NCI-H446 treated with DMSO at 0.1 percent for 48 hours (cell line): ENCODE data around the gene TSSK6.
A peak's percentile ranks its signal among the peaks of the same experiment; 100 is the strongest.

Experiments
- DNase-seq: peaks from one replicate; lab custom pipeline; 2025; lab: John Stamatoyannopoulos, UW

The TSSK6 gene

DNA sequence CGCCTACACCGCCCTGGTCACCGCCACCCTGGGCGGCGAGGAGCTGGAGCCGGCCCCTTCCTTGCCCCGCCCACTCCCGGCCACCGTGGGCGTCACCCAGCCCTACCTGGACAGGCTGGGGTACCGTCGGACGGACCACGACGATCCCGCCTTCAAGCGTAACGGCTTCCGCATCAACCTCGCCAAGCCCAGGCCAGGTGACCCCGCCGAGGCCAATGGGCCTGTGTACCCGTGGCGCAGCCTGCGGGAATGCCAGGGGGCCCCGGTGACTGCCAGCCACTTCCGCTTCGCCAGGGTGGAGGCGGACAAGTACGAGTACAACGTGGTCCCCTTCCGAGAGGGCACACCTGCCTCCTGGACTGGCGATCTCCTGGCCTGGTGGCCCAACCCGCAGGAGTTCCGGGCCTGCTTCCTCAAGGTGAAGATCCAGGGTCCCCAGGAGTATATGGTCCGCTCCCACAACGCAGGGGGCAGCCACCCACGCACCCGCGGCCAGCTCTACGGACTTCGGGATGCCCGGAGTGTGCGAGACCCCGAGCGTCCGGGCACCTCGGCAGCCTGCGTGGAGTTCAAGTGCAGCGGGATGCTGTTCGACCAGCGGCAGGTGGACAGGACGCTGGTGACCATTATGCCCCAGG lies 29.7 kb upstream of the TSSK6 start:
- DNase-seq = no peak

DNA sequence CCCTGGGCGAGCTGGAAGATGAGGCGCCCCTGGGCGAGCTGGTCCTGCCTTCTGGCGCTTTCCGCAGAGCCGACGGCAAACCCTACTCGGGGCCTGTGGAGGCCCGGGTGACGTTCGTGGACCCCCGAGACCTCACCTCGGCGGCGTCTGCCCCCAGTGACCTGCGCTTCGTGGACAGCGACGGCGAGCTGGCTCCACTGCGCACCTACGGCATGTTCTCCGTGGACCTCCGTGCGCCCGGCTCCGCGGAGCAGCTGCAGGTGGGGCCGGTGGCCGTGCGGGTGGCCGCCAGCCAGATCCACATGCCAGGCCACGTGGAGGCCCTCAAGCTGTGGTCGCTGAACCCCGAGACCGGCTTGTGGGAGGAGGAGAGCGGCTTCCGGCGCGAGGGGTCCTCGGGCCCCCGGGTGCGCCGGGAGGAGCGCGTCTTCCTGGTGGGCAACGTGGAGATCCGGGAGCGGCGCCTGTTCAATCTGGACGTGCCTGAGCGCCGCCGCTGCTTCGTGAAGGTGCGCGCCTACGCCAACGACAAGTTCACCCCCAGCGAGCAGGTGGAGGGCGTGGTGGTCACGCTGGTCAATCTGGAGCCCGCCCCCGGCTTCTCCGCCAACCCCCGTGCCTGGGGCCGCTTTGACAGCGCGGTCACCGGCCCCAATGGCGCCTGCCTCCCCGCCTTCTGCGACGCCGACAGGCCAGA lies 29.1 kb upstream of the TSSK6 start:
- DNase-seq = no peak

DNA sequence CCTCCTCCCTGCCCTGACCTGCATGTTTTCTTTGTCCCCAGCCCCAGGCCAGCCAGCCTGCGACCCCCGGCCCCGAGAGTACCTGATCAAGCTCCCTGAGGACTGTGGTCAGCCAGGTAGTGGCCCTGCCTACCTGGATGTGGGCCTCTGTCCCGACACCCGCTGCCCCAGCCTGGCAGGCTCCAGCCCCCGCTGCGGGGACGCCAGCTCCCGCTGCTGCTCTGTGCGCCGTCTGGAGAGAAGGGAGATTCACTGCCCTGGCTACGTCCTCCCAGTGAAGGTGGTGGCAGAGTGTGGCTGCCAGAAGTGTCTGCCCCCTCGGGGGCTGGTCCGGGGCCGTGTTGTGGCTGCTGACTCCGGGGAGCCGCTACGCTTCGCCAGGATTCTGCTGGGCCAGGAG lies 28.3 kb upstream of the TSSK6 start:
- no peak for DNase-seq

DNA sequence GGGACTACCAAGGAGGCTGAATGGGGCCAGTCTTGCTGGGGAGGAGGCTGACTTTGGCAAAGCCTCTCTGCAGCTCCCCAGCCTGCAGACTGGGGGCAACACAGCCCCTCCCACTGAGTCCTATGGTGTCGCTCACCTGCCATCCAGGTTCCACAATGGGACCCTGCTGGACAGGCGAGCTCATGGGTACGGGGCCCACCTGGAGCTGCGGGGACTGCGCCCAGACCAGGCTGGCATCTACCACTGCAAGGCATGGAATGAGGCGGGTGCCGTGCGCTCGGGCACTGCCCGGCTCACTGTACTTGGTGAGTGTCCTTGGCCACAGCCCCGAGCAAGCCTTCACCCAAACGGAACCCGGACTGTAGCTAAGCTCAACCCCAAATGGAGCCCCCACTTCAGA lies 27.8 kb upstream of the TSSK6 start:
- no peak for DNase-seq

DNA sequence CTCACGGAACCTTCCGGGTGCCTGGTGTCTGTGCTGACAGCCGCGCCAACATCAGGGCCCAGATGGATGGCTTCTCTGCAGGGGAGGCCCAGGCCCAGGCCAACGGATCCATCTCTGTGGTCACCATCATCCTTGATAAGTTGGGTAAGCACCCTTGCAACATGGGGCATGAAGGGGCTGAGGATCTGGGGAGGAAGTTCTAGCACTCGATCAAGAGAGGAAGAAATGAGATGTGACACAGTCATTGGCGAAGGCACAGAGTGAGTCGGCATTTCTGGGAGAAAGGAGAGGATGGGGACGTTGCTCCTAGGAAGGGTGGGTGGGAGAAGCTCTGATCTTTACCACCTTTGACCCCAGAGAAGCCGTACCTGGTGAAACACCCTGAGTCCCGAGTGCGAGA lies 27.2 kb upstream of the TSSK6 start:
- no peak for DNase-seq

DNA sequence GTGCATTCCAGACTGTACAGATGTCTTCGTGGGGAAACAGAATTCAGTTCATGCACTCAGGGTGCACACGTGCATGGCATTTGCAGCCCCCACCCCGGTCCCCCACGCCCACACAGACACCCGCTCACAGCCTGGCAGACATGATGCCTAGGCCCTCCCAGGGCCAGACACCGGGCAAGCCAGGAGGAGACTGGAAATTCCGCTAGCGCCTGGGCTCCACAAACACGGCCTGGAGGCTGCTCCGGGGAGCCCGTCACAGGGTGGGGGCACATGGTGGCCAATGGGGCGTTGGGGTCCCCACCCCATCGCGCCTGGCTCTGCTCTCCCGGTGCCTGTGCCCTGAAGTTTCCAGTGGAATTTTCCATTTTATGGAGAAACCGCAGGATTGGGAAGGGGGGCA lies 26.3 kb upstream of the TSSK6 start:
- DNase-seq = no peak

DNA sequence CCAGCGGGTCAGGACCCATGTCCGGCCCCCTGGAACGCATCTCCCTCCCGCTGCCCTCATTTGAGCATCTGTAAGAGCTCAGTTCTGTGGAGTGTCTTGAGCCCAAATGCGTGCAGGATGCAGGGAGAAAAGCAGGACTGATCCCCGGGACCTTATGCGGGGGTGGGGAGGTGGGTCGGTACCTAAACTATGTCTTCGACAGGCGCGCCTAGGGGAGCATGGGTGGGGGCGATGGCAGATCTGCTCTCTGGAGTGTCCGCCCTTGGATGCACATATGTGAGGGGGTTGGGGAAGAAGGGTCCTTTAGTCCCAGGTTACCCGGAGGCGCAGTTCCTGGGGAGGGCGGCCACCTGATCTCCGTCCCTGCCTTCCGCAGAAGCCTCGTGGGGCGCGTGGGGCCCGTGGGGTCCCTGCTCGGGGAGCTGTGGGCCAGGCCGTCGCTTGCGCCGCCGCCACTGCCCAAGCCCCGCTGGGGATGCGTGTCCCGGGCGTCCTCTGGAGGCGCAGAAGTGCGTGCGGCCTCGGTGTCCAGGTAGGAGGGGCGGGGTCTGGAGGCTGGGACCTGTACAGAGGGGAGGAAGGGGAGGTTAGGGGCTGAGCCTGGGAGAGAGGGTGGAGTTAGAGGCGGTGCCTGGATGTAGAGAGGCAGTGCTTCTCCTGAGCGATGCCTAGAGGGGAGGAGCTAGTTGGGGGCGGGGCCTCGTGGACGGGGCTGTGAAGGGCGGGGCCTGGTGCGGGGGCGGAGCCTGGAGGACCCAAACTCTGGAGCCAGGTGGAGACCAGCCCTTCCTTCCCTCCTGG lies 25.6 kb upstream of the TSSK6 start:
- no peak for DNase-seq

DNA sequence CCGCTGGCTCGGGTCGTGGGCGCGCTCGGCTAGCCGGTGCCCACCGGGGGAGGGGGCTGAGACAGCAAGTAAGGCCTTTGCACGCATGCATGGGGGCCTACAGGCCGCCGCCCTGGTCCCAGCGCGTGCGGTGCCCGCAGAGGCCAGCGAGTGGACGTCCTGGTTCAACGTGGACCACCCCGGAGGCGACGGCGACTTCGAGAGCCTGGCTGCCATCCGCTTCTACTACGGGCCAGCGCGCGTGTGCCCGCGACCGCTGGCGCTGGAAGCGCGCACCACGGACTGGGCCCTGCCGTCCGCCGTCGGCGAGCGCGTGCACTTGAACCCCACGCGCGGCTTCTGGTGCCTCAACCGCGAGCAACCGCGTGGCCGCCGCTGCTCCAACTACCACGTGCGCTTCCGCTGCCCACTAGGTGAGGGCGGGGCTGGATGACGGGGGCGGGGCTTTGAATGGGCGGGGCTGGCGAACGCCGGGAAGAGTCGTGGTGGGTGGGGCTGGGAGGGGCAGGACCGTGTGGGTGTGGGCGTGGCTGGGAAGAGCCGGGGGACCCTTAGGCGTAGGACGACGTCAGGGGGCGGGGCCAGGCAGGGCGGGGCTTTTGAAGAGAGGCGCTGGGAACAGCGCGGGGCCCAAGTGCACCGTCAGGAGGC lies 24.8 kb upstream of the TSSK6 start:
- DNase-seq = no peak

DNA sequence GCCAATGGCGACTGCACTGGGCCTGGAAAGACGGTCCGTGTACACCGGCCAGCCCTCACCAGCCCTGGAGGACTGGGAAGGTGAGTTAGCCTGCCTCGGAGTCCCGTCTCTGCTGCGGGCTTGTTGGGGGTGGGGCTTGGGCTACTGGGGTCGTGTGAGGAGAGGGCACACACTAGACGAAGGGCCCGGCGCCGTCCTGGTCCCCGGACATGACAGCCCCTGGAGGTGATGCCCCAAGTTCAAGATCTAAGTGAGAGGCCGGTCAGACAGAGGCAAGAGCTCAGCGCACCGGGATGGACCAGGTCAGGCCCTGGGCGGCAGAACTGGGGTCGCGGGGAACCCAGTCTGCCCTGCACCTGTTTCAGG lies 24.3 kb upstream of the TSSK6 start:
- no peak for DNase-seq

DNA sequence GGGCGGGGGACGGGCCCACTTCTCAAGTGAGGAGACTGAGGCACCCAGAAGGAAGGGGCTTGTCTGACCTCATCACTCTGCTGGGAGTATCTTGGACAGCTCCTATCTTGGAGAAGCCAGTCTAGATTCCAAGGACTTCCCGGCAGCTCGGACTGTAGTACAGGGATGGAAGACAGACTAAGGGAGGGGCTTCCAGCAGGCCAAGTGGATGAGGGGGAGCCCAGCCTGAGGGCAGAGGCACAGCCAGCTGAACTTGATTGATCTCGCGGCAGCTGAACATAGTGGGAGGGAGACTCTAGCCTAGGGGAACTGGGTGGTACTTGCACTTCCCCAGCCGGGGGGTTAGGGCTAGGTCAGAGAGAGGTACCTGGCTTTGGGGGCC lies 23.4 kb upstream of the TSSK6 start:
- no peak for DNase-seq

DNA sequence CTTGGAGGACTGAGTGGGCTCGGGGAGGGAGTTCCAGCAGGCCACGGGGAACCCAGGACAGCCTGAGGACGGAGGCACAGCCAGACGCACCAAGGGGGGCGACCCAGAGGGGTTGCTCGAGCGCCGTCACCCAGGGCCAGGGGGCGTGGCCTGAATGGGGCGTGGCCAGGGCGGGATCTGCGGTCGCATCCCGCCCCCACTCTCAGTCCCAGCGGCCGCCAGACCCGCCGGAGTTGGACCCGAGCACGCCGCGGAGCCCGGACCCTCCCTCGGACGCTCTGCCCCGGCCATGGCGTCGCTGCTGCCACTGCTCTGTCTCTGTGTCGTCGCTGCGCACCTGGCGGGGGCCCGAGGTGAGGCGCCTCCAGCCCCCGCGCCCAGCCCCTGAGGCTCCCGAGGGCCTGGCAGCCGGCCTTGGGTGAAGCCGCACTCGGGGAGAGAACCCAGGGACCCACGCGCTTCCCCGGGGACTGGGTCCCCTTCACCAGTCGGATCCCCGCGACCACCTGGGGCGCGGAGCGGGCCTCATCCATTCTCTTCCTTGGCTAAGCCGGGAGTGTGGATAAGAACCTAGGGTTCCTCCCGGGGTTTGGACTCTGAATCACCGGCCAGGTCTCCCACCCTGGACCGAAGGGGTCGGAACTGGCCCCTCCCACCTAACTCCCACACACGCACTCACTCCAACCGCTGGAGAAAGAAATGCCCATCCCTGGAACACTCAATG lies 22.9 kb upstream of the TSSK6 start, which contains the start of gene CILP2:
TSS of gene CILP2 (plus strand) at position 205 of the 724 bp plus-strand sequence. CDS start at position 290, 85 bp downstream.
- no peak for DNase-seq

DNA sequence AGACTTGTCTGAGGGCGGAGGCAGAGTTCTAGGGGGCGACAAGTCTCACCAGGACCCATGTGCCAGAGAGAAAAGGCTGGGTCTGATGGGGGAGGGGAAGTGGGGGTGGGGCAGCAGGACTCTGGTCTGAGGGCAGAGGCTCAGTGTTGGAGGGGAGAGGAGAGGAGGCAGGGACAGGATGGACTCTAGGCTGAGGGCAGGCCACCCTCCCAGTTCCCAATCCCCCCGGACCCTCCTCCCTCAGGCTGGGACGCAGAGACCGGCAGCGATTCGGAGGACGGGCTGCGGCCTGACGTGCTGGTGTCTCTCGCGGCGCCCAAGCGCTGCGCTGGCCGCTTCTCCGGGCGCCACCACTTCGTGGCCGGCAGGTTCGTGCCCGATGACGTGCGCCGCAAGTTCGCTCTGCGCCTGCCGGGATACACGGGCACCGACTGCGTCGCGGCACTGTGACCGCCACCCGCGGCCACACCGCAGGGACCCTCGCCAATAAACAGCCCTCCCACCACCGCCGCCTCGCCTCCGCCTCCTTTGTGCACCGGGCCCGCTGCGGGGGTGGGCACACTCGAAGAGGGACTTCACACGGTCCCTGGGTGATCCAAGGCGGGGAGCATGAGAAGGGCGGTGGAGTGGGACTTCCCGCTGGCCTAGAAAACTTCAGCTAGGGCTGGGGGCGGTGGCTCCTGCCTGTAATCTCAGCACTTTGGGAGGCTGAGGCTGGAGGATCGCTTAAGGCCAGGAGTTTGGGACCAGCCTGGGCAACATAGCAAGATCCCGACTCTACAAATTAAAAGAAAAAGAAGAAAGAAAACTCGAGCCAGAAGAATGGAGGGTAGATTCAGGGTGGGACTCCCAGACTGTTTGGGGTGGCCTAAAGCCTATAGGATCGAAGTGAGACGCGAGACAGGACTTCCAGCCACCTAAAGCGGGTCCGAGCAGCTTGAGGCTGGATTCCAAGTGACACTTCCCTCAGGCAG lies 22.0 kb upstream of the TSSK6 start:
- DNase-seq = no peak

DNA sequence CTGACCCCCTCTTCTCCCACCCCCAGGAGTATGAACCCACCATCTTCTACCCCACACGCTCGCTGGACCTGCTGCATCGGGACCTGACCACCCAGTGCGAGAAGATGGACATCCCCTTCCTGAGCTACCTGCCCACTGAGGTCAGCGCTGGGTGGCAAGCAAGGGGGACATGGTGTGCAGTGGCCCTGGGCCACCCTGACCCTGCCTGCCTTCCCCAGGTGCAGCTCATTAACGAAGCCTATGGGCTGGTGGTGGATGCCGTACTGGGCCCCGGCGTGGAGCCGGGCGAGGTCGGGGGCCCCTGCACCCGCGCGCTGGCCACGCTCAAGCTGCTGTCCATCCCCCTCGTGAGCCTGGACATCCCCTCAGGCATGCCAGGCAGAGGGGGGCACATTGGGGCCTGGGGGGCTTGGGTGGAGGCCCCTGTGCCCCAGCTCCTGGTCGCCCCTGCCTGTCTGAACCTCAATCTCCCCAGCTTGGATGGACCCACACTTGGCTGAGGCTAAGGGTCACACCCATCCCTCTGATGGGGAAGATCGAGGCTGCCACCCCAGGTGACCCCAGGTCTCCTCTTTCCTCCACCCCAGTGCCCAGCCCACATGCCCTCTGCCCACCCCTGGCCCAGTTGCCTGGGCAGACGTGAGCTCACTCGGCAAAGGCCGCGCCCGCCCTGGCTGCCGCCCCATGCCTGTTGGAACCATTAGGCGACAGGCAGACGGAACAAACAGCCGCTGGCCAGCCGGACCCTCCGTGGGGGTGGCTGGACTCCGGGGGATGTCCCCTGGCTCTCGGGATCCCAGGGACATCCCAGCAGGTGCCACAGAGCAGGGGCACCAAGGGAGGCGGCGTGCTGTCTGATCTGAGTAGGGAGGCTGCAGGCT lies 20.2 kb upstream of the TSSK6 start:
- no peak for DNase-seq

DNA sequence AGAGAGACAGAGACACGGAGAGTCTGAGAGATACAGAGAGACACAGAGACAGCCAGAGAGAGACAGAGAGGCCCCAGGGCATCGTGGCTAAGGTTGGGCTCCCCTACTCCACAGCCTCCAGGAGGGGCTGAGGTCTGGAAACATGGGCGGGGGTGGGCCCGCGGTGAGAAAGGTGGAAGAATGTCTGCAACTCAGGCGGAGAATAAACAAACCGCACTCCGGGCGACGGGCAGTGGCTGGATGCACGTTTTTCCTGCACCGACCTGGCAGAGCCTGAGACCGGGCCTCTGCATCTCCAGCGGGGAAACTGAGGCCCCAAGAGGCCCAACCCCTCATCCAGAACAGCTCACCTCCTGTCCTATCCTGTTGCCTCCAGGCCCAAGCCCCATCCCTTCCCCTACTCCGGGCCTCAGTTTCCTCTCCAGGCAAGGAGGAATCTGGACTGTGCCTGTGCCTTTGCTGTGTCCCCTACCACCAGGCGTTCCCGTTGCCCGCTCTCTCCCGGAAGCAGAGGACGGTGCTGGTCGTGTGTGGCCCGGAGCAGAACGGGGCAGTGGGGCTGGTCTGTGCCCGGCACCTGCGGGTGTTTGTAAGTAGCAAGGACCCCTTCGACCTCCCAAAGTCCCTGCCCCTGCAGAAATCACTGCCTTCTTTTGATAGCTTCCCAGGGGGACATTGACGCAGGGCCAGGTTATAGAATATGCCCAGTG lies 19.4 kb upstream of the TSSK6 start:
- DNase-seq = no peak

DNA sequence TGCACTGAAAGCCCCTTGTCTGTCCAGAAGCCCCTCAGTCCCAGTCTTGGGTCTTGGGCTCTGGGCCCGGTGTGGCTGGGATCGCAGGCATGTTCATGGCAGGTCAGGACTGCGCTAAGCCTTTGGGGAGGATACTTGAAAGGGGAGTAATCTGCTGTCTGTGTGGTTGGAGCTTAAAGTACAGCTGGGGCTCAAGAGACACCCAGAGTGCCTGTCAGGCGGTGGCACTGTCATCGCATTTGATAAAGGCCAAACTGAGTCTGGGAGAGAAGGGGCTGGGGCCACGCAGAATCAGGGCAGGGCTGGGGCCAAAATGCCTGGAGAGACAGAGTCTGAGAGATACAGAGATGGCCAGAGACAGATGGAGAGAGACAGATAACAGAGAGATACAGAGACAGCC lies 18.5 kb upstream of the TSSK6 start:
- DNase-seq = no peak

DNA sequence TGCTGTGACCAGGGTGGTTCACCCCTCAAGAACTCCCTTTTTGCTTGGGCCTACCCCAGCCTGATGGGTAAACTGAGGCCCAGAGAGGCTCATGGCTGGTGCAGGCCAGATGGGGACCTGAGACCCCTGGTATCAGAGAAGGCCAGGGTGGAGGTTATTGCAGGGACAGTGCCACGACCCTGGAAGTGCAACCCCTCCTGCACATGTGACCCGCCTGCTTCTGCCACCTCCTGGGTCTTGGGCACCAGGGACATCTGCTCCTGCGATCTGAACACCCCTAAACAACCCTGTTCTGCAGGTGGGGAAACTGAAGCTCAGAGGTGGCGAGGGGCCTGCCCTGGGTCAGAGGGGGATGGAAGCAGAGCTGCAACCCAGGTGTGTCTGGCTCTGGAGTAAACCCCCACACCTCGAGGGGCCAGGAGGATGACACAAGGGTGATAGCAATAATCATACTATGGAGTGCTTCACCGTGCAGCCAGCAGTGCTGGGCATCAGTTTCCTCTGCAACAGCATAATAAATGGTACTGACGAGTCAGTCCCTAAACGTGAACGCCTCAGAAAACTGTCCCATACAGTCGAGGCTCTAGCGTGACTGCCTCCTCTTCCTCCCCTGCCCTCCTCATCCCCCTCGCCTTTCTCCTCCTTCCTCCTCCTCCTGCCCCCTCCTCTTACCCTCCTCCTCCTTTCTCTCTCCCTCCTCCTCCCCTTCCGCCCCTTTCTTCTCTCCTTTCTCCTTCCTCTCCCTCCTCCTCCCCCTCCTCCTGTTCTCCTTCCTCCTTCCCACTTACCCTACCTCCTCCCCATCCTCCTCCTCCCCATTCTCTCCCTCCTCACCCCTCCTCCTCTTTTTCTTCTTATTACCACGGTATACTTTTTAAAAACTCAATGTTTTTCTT lies 17.7 kb upstream of the TSSK6 start:
- DNase-seq = no peak

DNA sequence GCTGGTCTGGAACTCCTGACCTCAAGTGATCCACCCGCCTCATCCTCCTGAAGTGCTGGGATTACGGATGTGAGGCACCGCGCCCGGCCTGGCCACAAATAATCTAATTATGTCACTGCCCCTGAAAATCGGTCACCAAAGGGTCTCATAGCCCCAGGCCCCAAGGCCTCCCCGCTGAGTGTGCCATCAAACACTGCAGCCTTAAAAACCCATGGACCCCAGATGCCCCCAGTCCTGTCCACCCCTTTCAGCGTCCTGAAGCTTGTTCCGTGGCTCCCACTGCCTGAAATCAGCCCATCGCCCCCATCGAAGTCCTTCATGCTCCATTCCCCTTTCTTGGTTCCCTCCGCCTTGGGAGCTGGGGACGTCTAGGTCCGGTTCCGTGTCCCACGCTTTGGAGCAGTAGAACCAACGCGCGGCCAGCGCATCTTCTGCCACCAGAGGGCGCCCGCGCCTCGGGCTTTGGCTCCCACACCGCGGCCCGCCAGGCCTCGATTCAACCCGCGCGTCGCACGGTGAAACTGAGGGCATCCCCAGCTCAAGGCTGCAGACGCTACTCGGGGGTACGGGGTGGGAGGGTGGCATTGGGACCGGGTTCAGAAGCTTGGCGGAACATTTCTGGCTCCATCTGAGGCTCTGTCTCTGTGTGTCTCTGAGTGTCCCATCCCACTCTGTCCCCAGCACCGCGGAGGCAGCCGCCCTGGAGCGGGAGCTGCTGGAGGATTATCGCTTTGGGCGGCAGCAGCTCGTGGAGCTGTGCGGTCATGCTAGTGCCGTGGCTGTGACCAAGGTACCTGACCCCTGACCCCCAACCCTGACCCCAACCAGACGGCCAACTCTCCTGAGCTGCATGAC lies 16.8 kb upstream of the TSSK6 start:
- DNase-seq = peak; percentile 31
